Omental fat pad (tissue), 4 donors: ENCODE results near the gene WHAMM. TPM values are rescaled to one million over a fixed set of nuclear protein-coding genes. Genes with fewer than 3 reads are reported as not detected.

Experiments used
- ATAC-seq: fragments of 150-250 bp; one replicate; pipeline ENCODE4 v1.9.1; 2016; ENCODE audit warnings: mild to moderate bottlenecking, moderate library complexity; ENCODE audit not compliant: low FRiP score
- DNase-seq: peaks from one replicate; pipeline ENCODE4 v3.0.0-alpha.2; 2019; ENCODE audit warnings: low spot score
- CTCF ChIP-seq, 3 donors: fragments of 450-650 bp; IDR thresholded peaks; one replicate each; pipeline ENCODE4 v1.5.1; 2016 to 2017; ENCODE audit warnings: antibody characterized with exemption in 3 of 3, mild to moderate bottlenecking in 3 of 3, moderate library complexity in 2 of 3
- total RNA-seq, 4 donors: library from RNA; depleted of rRNA; stranded (reverse); fragments of >200 nt; gene quantifications; one replicate each; pipeline ENCODE4 v1.1.0, GENCODE V29; 2016

The WHAMM gene
- total RNA-seq, 4 donors from 2014 or later, result 7.5 to 9.7 (median 7.9) TPM

DNA sequence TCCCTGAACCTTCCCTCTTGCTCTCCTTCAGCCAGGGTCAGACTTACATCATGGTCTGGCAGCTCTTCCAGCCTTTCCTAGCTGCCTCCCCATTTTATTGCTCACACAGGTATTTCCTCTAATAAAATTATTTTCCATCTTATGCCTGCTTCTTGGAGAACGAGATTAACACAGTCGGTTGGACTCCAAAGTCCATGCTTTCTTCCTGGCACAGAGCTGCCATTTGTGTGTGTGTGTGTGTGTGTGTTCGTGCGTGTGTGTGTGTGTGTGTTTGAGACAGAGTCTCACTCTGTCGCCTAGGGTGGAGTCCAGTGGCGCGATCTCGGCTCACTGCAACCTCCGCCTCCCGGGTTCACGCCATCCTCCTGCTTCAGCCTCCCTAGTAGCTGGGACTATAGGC is 19.1 kb upstream of the WHAMM start:
- ATAC-seq (no peak), DNase-seq (no peak)
- TF ChIP-seq CTCF (IDR thresholded peaks at IDR 0.05), result no peak

DNA sequence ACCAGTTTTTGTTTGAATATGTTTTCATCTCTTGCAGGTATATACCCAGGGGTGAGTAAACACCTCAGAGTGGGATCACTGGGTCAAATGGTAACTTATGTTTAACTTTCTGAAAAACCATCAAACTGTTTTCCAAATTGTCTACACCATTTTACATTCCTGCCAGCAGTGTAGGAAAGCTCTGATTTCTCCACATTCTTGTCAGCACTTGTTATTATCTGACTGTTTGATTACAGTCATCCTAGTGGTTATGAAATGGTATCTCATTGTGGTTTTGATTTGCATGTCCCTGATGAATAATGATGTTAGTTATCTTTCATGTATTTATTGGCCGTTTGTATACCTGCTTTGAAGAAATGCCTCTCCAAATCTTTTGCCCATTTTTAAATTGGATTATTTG is 17.4 kb upstream of the WHAMM start:
- DNase-seq, result no peak
- TF ChIP-seq CTCF (IDR thresholded peaks at IDR 0.05), result no peak
- no peak for ATAC-seq

GRCh38 chr15:82793737-82794136 is 15.7 kb upstream of the WHAMM start:
- no peak for ATAC-seq

GRCh38 chr15:82798104-82798503 is 11.3 kb upstream of the WHAMM start:
- no peak for ATAC-seq
- TF ChIP-seq CTCF (IDR thresholded peaks at IDR 0.05), result no peak
- DNase-seq, result no peak

More at GRCh38 chr15:82793737-82794136, 15.7 kb upstream of the WHAMM start:
- TF ChIP-seq CTCF (IDR thresholded peaks at IDR 0.05), result no peak
- no peak for DNase-seq

DNA sequence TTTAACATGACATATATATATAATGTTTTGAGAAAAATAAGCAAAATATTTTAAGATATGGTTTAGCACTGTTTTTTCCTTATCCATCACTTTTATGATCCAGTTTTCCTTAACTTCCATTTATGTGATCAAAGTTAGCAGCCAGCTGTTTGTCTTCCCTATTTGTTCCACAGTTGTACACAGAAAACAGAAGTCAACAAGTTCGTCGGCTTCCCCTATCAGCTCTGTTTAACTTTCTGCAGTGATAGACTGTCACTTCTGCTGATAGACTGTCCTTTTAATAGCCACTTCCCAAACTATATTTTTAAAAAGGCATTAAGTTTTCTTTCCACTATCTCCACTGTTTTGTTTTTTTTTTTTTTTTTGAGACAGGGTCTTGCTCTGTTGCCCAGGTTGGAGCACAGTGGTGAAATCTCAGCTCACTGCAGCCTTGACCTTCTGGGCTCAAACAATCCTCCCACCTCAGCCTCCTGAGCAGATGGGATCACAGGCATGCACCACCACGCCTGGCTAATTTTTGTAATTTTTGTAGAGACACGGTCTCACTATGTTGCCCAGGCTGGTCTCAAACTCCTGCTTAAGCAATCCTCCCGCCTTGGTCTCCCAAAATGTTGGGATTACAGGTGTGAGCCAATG is 10.8 kb upstream of the WHAMM start:
- DNase-seq (no peak), ATAC-seq (no peak)
- TF ChIP-seq CTCF (IDR thresholded peaks at IDR 0.05), result no peak

DNA sequence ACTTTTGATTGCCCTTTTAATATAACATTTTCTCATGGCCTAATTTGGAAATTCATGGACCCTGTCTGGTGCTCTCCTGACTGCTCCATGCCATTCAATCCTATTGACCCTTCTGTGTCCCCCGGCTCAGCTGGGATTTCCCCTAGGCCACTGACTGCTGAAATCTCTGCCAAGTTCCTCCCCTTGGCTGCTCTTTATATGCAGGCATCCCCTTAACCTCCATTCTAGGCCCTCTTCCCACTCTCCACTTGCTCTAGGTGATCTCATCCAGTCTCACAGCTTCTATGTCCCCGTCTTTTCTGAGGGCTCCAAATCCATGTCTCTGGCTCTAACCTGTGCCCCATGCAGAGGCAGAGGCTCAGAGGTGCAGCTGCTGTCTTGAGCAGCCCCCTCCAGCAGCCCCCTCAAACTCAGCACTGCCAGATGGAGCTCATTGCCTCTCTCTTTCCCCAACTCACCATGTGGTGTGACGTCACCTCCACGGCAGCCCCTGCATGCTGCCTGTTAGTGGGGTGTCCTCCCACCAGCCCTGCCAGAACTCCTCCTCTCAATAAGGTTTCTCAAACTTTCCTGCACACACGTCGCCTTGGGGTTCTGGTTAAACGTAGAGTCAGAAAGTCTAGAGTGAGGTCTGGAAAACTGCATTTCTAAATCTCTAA is 10.1 kb upstream of the WHAMM start:
- ATAC-seq, result no peak
- DNase-seq, result no peak
- TF ChIP-seq CTCF (IDR thresholded peaks at IDR 0.05), result no peak

DNA sequence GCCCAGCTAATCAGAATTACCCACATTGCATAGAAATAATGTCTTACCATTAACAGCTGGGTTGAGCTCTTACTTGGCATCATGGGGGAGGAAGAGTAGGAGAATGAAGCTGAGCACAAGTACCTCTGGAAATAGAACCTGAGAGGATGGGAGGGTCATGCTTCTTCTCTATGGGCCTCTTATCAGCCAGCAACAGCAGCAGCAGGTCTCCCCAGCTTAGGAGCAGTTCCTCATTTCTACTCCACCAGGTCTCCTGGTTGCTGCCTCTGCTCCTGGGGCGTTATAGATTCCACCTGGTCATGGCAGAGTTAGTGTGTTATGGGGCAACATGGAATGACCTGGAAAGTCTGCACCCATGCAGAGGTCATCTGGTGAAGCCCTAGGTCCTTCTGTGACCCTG is 6.9 kb upstream of the WHAMM start:
- ATAC-seq, result no peak
- no peak for TF ChIP-seq CTCF (IDR thresholded peaks at IDR 0.05)
- DNase-seq, result no peak
